HPDE6-E6E7 (cell line): Measurements from ENCODE around the gene SEMA3F.

Experiments
- DNase-seq: peaks from one replicate; pipeline ENCODE4 v3.0.0; 2011; ENCODE audit warnings: missing footprints; ENCODE audit errors: extremely low spot score

The SEMA3F gene

DNA sequence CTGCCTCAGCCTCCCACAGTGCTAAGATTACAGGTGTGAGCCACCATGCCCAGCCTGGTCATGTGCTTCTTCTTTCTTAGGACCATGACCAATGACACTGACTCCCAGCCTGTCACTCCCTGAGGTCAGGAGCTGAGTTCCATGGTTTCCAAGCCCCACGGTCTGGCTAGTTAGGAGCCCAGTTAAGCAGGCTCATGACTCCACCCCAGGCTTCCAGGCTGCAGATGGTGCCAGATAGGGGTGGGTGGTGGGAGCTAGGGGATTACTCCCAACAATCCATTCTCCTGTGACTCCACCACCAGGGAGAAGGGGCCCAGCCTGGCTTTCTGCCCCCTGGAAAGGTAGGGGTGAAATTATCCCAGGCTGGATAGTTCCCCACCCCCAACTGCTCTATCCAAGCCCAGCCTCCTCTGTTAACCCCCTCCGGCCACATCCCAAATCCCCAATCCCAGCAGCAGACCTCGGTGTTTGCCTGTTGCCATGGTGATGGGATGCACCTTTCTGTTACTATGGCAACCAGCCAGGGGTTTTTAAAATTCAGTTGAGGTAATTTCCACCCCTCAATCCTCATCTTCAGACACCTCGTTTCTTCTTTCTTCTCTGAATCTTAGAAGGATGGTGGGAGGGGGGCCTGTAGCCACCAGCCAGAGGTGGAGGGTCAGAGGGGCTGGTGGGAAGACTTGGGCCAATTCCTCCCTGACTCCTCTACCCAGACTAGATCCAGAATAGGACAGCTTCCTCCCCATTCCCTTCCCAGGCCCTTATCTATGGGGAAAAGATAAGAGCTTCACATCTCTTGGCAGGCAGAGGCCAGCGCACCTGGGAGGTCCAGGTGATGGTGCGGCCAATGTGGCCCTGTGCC, 22.5 kb upstream of the SEMA3F start:
- DNase-seq = no peak

DNA sequence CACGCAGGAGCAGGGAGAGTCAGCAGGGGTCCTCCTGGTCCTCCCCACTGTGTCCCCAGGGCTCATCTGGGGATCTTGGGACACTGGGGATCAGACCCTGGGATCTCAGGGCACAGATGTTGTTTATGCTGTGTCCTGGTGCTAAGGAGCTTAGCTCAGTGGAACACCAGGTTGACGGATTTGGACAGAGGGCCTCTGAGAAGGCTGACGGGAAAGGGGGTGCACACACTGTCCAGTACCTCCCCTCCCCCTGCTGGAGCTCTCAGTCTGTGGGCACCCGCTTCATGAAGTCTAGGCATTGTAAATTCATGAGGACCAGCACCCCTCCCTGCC, 21.9 kb upstream of the SEMA3F start:
- no peak for DNase-seq

DNA sequence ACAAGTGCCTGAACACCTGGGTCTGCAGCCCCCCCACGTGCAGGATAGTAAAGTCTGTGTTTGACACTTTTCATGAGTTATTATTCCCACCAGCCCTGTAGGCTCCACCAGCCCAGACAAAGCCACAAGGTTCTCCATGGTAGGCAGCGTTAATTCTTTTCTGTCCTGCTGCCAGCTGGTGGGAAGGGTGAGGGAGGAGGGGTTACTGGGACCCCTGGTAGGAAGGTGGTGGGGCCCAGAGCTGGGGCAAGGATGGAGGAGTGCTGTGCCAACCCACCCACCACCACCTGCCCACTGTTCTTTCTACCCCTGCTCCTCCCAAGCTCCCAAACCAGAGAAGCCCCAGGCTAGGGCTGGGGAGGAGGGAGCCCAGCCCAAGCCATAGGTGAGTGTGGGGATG, 20.8 kb upstream of the SEMA3F start:
- no peak for DNase-seq

DNA sequence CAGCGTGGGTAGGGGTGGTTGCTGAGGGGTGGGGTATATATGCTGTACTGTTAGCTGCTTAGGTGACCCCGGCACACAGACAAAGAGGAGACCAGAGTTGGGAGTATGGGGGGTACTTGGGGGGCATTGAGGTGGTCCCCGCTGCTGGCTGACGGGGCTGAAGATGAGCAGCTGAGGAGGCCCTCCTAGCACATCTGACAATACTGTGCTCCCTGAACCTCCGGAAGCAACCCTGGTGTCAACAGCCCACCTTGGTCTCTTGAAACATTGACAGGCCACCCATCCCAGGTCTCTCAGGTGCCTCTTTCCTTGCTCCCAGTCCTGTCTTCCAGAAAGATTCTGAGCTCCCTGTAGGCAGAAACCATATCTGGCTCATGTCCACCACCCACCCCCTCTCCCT, 19.2 kb upstream of the SEMA3F start:
- DNase-seq = no peak

DNA sequence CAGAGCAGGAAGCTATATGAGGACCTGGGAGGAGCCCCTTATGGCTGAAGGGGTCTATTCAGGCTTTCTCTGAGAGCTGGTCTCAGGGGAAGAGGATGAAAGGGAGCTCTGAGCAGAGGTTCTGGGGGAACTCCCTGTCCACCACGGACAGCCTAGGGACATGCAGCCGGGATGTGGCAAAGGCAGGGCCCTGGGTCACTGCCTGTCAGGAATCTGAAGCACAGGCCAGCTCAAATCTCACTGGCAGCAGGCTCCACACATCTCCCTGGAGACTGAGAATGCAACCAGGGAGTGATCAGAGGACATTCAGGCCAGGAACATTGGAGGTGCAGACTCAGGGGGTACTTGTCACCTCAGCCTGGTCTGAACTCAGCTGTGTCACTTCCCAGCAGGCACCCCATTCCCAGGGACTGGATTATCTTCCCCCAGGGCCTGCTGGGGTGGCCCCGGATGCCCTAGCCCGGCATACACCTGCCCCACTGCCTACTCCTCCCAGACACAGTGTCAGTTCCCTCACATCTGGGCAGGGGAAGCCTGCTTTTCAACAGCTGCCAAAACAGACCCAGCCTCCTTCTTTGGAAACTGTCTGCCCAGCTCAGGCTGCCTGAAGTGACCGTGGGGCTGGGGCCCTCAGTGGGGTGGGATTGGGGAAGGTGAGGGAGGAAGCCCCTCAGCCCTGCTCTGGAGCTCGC, 18.3 kb upstream of the SEMA3F start:
- no peak for DNase-seq

DNA sequence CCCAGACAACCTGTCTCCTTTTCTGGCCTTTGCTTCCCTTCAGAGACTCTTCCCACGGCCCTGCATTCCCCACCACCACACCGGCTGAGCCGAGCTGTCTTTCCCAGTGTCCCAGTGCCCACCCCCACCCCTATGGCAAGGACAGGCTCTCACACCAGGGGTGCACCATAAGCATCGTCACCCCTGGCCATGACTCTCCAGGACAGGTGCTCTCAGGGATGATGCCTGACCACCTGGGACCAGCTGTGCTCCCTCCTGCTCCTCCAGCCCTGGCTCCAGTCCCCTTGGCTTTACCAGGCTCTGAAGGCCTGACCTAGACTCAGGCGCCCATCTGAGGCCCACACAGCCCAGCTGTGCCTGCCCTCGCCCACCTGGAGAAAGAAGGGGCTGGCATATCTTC, 17.6 kb upstream of the SEMA3F start:
- no peak for DNase-seq

DNA sequence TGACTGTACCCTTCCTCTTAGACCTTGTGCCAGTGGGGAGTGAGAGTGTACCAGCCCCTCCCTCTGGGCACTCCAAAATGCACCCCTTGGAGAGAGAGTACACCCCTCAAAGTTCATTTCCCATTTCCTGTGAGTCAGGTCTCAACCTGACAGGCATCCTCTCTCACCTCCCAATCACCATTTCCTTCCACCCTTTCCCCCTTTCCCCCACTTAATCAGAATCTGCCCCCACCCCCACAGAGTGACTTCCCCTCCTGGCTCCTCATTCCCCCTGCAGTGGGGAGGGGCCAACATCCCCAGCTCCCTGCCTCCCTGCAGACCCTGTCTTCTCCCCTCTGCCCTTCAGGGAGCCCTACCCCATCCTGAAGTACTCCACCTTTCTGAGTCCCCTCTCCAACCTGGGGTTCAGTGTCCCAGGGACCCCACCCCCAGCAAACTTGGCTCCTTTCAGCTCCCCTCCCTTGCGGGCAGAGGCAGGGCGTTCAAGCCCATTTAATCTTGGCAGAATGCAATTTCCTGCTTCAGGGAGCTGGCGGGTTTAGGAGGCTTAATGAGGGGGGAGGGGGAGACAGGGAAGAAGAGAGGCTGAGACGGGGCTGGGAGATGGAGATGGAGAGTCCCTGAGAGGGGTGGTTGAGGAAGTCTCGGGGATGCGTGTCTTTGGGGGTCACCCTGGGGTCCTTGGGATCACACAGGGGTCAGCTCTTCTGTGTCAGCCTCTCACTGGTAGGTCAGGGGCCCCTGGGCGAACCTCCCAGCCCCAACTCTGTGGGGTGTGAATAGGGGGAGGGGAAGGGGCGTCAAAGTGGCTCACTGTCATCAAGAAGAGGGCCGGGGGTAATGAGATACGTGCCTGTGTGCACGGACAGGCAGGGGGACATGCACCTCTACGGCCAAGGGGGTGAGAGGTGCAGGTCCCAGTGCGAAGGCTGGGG, 16.6 kb upstream of the SEMA3F start:
- no peak for DNase-seq

DNA sequence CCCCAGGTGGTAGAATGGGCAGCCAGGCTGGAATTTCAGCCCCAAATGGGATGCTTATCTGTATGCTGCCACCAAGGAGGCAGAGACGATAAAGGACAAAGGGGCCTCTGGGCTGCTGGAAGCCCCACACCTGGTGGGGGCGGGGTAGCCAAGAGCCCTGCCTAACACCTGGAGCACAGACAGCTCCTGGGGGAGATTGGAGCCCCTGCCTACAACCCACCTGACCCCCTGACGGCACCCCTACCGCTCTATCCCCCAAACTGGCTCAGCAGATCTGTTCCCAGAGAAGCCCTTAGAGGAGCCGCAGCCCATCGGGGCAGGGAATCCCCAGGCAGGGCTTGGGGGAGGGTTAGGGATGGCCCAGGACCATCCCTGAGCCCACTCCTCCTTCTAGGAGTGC, 15.8 kb upstream of the SEMA3F start:
- DNase-seq = no peak

DNA sequence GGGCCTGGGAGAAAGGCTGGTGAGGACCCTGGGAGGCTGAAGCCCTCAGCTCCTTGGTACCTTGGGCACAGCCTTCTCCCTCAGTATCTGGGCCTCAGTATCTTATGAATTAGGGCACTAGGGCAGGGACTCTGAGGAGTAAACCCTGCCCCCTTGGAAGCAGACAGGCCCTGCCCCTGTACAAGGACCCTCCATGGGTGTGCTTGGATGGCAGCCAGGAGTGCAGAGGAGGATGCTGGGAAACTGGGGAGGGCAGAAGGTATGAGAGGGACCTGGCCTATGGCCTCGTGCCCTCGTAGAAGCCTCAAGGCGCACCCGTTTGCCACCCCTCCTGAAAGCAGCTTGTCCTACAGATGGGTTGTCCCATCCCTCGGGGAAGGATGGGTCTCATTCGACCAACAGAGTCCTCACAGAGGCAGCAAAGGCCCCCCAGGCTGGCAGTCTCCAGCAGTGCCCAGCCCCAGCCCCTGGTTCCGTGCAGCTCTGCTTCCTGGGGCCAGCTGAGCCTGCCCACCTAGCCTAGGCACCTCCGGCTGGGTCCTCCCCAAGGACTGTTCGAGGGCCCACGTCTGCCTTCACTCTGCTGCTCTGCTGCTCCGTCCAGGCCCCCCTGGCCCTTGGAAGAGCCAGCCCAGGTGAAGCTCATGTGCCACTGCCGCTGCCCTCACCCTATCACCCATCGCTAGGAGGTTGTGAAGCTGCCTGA, 15.3 kb upstream of the SEMA3F start:
- no peak for DNase-seq

DNA sequence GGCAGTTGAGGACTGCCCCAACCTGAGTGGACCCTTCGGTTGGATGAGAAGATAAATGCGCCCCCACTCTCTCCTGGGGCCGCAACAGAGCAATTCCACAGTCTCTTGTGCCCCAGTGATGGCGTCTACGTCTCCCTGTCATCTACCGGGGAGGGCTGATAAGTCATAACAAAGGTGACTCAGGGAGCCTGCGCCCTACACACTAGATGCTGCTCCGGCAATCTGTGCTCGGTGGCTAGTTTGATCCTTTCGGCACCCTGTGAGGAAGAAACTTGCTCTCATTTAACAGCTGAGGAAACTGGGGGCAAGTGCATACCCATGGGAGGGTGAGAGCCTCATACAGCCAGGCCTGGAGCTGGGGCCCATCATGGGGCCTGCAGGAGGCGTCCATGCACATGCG, 14.1 kb upstream of the SEMA3F start:
- DNase-seq = no peak

DNA sequence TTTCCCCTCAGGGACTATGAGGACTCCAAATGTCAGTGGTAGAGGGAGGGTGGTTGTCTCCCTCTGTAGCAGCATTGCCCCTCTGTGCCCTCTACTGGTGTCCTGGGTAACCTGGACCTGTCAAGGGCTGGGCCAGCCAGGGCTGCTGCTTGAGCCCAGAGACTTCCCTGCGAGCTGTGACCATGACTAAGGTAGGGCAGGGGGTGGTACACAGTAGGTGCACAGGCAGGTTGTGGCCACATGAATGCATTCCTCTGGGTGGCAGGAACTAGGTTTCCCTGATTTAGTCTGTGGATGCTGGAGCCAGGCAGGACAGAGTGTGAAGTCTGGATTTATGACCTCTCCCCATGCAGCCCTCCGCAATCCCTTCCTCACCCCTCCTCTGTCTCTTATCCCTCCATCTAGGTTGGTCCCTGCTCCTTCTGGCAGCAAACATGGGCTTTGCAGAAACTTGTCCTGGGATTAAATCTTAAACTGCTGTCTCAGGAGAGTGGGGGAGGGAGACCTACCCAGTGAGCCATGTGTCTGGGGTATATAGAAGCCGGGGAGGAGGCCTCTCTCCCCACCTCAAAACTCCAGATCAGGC, 8.7 kb upstream of the SEMA3F start:
- DNase-seq = no peak

DNA sequence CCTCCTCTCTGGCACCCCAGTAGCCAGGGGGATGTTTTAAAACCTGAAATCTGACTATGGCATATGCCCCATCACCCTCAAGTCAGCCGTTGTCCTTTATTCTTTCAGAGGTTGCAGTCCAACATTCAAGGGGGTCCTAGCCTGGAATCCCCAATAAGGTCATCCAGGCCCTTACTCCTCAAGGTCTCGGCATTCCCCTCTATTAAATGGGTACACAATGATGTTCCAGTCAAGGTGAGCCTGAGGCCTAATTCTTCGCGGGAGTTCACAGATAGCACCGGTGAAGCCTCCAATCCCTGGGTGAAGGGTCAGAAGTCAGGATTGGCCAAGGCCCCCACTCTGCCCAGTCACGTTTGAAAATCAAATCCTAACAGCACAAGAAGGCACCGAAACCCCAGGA, 8.1 kb upstream of the SEMA3F start:
- DNase-seq = no peak

DNA sequence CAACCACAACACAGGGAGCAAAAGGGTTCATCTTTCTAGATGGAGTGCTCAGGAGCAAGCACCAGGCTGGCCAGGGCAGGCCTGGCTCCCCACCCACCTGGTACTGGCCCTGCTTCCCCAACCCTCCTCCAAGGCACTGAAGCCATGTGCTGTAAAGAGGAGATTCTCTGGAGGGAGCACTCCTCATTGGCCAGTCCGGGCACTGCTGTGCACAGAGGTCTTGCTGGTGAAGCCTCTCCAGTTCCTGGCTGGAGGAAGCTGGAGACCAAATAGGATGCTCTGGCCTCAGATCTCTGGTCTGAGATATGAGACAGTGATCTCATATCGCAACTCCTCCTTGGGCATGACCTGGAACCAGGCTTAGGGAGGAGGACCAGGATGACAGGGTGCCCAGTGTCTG, 7.7 kb upstream of the SEMA3F start:
- no peak for DNase-seq

DNA sequence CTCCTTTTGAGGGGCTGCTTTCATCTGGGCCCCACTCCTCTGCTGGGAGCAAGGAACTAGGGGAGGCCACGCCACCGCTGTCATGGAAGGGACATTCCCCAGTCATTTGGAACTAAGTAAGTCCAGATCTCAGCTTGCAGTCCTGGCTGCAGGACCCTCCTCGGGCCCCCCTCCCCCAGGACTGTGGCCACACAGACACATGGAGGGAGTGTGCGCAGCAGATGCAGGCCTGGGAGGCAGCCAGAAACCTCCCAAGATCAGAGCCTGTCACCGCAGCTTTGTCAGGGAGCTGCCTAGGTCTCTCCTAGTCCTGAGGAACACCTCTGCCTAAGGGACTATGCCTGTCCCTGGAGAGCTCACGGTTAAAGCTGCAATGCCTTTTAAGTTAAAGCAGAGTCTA, 7.3 kb upstream of the SEMA3F start:
- no peak for DNase-seq

DNA sequence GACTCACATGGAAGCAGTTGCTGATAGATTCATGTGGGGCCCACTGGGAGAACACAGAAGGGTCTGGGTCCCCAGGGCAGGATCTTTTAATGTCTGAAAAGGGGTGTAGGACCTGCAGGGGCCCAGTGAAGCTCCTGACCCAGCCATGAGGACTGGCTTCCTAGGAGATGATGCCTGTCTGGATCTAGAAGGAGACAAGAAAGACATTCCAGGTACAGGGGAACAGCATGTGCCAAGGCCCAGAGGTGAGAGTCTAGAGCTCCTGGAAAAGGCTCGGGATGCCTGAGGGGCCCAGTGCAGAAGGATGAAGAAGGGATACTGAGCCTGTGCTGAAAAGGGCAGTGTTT, 4.7 kb upstream of the SEMA3F start:
- no peak for DNase-seq

DNA sequence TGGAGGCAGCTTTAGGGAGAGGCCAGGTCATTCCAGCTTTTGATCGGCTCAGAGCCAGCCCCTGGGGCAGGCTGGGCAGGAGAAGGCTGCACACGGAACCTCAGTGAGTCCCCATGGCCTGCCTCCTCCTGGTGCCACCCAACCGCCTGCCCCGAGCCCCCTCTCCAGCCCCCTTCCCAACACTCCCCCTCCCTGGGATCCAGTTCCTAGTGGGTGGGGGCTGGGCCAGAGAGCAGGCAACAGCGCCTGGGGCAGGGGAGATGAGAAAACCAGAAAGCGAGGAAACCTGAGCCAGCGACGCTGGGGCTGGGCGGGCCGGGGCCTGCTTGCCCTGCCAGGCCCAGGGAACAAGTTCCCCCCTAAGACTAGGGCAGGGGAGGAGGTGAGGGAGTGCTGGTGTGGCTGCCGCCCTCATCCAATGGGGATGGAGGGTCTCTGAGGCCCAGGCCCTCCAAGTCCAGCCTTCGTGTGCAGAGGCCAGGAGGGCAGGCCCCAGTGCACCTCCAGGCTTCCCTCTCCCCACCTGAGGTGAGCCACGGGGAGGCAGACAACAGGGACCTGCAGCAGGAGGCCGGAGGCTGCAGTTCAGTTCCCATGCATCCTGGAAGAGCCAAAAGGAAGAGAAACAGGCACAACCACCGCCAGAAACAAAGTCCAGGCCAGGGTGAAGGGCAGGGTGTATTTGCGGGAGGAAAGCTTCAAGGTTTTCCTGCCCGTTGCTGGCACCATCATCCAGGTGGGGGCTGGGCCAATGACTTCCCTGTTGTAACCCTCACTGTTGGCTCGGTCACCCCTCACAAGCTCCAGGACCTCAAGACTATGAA, 4.0 kb upstream of the SEMA3F start:
- DNase-seq = no peak

DNA sequence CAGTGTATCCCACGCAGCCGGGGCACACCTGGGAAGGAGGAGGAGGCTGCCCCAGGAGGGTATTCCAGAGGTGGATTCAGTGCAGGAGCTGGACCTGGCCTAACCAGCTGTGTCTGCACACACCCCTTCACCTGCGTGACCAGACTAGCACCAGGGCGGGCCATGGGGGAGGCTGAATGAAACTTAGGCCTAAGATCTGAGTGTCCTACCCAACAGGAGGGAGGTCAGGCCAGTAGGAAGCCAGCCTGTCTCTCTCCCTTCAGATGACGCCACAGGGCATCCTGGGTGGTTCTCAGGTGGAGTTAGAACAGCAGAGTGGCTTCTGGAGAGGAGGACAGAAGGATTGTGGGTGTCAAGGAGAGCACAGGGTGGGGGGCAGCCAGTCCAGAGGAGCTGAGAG, 3.4 kb upstream of the SEMA3F start:
- DNase-seq = no peak

DNA sequence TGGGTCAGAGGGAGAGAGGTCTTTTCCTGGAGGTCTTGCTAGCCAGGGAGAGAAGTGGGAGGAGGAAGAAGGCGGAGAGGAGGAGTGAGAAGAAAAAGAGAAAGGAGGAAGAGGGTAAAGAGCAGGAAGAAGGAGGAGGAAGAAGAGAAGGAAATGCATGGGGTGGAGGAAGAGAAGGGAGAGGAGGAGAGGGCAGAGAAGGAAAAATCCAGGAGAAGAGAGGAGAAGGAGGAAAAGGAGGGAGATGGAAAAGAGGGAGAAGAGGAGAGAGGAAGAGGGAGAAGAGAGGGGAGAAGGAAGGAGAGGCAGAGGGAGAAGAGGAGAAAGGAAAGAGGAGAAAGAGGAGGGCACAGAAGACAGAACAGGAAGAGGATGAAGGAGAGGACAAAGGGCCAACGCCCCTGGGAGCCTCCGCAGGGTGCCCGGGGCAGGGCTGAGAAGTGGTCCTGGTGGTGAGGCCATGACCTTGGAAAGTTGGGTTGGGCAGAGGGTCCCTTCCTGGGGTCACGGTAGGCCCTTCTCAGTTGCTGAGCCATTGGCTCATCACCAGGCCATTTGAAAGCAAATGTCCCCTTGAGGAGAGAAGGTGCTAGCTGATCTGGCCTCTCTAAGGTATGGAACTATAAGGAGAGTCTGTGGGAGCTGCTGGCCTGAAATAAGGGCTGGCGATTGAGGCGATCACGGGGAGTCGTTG, 1.2 kb upstream of the SEMA3F start:
- DNase-seq = no peak

DNA sequence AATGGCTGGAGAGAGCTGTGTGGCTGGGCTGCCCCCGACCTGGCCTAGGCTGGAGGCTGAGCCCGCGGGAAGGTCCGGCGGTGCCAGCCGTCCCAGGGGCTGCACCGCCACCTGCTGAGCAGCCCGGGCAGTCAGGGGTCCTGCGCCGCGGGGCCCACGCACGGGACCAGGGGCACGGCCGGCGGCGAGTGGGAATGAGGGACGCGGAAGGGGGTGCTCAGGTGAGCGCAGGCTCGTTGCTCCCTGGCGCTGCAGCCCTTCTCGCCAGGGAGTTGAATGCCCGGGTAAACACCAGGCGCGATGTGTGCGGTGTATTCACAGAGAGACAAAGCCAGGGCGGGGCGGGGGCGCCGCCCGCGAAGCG, 666 bp upstream of the SEMA3F start:
- no peak for DNase-seq

DNA sequence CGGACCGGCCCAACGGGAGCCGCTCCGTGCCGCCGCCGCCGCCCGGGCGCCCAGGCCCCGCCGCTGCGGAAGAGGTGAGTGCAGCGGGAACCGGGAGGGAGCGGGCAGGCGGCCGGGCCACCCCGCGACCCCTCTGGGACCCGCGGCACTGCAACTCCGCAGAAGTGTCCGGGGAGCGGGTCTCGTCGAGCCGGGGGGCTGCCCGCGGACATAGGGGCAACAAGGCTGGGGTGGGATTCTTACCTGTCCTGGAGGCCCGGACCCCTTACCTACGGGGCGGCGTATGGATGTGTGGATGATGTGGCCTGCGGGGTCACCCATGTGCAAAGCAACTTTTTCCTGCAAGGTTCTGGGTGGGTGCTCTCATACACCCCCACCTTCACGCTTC, 361 bp downstream of the SEMA3F start:
- DNase-seq = no peak
